NB4 (cell line): Measurements from ENCODE around the gene TRIM45.

ENCODE experiments used
- CTCF ChIP-seq: IDR thresholded peaks from one replicate; pipeline ENCODE4 v1.5.1; 2012; ENCODE audit warnings: low read depth, low read length
- POLR2A ChIP-seq: IDR thresholded peaks from 2 replicates; pipeline ENCODE4 v1.6.1; 2011; ENCODE audit warnings: mild to moderate bottlenecking; ENCODE audit not compliant: insufficient read length; ENCODE audit errors: extremely low read depth

DNA sequence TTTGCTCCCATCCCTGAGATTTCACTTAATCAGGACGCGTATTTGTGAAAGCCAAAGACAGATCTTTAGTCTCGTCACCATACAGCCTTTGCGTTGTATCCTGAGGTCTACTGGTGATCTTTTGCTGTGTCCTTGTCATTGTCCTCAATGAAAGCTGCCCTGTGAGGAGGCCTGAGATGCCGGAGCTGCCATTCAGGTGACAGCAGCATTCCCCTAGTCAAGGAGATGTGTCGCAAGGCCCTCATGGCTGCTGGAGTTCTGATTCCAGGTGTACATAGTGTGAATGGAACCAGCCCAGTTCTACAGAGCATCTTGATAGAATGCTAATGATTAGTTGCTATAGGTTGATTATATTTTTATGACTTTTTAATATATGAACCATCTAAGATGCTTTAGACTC, 37.3 kb downstream of the TRIM45 start:
- no peak for TF ChIP-seq POLR2A
- TF ChIP-seq CTCF: no peak
